NCI-H1105 treated with DMSO at 0.1 percent for 48 hours (cell line): ENCODE data around the gene SPTAN1.
"Not testable (repeated sequence)": the region's sequence is repeated elsewhere in the genome, so short reads cannot be mapped to it uniquely, and the experiment has no call there.

Source experiments
- DNase-seq: peaks from one replicate; lab custom pipeline; 2025; lab: John Stamatoyannopoulos, UW

Gene SPTAN1

DNA sequence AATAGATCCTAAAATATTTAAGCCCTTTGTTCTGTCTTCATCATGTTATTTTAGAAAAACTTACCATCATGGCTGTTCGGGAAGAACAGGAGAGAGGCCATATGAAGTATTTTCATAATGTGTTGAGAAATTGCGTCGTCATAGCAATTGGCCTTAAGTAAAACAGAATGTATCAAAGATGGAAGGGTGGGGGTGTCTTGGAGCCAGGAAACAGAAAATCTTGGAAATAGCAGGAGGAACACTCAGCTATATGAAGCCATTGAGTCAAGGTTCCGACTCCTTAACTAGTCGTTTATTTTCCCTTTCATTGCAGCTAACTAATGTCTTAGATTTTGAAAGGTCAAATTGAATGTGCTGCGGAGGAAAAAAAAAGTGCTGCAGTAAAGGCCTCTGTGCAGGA lies 1.3 kb downstream of the SPTAN1 start:
- no peak for DNase-seq

DNA sequence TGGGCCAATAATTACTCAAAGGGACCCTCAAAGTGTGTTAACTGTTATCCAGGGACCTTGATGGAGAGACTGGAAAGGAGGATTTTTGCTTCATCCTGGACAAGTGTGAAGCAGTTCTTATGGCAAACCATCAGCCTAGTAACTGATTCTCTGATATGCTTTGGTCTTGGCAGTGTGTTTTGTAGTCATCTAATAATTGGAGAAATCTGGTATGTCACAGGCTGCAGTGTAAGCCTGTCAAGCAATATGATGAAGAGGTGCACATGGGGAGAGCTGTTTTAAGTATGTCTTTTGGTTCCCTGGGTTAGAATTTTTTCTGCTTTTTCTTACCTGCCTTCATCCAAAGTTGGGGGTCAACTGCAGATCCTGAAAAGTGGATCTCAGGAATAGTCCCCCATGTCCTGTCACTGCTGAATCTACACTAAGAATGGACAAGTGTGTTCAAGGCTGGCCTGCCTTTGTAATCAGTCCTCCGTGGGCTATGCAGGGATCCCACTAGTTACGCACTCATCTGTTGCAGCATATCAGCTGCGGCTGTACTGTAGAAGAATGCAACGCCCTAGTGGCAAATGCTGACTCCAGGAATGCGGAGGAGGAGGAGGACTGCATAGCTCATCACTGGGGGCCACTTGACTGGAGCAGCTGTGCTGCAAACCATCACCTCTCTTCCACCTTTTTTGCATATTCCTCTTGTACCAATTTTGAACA lies 1.9 kb downstream of the SPTAN1 start:
- DNase-seq, result no peak

DNA sequence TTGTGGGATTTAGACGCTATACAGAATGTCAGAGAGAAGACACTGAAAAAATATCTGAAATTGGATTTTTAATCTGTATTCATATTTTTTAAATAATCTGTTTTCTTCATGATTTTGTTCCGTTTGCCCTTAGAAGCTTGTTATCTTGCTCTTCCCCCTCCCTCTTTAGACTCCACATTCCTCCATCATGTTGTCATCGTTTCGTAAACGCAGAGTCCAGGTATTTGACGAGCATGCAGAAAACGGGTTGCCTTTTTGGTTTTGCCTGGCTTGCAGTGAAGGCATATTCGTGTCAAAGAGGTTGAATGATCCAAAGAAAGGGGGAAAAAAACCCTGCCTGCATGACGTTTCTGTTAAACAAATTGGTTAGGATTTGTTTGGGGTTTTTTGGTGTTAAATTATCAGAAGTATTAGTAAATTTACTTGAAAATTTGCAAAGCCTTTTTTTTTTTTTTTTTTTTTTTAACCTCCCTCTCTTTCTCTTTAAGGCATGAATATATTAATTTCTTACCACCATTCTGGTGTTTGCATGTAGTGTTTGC lies 2.9 kb downstream of the SPTAN1 start:
- DNase-seq, result no peak

DNA sequence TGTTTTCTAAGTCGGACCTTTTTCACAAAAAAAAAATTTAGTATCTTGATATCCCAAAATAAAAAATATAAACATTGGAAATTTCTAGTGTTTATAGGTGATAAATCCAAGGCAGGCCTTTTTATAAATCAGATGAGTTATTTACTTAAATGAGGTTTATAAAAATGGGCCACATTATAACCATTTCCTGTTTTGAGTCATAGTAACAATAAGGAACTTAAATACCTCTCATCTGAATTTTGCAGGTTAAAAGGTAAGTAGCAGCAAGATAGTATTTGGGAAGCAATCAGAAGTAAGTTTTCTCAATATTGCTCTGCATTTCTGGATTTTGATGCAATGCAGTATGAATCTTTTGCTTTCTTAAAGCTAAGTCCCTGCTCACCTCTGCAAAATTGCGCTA lies 3.9 kb downstream of the SPTAN1 start:
- no peak for DNase-seq

DNA sequence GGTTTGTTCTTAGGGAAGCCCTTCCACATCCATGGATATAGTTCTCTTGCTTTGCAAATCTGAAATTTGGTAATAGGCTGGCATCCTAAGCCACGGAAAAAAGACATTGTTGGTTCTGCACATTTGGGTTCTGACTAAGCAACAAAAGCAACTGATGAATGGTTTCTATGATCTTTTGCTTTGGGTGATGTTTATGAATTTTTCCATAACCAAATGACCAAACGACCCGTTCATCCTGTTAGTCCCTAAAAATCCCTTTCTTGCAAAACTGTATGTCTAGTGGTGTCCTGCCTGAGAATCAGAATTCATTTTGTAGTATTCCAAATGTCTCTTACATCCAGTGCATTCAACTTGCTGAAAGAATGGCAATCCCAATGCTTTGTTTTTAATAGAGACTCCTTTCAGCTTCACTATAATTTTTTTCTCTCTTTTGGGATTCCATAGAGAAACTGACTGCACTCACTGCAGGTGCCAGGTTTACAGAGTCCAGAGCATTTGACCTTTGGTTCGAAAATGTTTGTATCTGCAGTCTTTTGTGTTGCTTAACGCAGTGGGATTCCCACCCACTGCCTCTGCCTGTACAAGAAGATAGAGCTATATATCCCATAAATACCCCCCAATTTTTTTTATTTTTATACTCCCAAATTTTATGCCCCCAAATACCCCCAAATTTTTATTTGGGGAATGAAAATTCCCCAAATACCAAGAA lies 4.7 kb downstream of the SPTAN1 start:
- no peak for DNase-seq

DNA sequence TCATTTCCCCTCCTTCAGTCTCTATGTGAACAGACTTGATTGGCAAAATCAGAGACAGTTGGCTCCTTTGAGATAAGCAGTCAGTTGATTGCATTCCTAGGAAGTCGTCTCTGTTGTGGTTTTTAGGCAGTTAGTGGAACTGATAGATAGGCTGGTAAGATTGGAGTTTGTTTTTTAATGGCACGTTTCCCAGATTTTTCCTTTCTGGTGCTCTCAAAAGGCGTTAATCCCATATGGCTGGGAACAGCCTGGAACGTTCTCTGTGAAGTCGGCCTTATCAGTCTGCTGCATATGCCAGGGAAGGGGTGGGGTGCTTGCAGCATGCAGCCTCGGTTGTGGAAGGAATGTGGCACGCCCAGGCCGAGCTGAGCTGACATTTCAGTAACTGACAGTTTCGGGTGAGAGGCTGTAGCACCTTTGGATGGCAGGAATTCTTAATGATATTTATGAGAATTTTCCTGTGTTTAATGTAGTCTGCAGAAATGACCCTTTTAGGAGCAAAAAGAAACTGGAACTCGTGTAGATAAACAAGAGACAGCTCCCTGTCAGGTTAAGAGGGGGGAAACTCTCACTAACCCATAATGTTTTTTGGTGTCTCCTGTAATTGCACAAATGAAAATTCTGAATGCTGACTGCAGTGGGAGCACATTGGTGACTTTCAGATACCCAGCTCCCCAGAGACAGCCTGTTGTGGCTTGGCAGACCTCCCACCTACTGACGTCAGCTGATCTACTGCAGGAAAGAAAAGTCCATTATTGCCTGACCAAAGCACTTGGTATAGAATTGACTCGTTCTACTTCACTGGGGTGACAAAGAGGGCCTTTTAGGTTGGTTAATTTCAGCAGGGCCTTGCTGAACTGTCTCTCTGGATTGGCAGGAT lies 6.3 kb downstream of the SPTAN1 start:
- peak; percentile 88 for DNase-seq

DNA sequence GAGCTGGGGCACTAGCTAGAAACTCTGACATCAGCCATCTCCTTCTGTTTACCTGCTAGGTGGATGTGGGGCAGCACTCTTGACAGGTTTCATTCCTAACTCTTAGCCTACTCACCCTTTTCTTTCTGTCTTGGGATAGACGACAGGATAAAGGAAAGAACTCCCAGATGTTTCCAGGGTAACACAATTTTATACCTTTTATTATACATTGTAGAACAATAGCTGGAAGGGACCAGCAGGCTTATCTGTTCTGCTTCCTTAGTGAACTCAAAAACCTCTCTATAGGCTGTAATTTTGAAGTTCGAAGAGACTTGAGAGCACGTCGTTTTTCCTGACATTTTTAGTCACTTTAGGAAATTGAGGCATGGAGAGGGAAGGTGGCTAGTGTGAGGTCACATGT lies 13.2 kb downstream of the SPTAN1 start:
- no peak for DNase-seq

DNA sequence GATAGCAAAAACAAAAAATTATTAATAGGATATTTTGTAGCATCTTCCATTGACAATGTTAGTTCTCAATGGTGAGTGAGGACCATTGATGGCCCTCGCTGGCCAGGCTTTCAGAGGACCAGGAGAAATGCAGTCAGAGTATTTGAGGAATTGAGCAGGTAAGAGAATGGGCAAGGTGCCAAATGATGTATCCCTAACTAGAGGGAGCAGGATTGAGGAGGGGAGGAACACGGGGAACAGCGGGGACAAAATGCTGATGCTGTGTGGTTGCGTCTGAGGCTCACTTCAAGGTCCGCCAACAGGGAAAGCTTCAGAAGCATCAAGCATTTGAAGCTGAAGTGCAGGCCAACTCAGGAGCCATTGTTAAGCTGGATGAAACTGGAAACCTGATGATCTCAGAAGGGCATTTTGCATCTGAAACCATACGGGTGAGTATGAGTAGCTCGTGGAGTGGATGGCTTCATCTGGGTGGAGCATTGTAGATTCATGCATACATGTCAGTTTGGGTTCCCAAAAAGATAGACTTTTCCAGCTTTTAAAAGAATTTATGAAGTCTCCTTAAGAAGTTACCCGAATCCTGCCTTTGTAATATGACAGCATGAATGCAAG lies 16.2 kb downstream of the SPTAN1 start:
- no peak for DNase-seq

DNA sequence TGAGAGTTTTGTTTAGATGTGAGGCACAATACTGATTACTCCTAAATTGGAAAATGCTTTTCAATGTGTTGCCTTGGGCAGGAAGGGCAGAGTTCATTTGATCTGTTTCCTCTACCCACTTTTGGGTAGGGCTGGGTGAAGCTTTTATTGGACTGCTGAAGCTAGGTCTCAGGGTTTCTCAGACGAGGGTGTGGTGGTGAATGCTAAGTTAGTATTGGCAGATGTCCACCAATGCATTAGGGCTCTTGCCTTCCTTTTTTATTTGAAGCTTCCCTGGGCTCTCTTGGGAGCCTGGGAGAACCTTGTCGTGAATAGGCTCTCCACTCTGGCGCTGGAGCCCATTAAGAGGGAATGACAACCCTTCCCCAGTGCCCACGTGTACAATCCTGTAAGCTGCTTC lies 23.1 kb downstream of the SPTAN1 start:
- peak; percentile 2 for DNase-seq

DNA sequence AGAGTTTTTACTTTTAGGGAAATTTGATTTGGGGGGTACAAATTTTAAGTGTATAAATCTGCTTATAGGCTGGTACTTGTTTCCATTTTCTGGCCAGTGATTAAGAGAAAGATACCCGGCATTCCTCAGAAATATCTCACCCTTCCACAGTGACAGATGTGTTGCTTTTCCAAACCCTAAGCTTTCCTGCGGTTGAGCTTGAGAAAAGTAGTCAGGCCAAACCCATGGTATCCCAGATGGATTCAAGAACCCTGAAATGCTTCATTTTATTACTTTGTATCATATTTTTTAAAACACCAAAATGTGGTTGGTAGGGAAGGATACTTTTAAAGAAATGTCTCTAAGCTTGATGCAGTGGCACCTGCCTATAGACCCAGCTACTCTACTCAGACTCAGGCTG lies 23.5 kb downstream of the SPTAN1 start:
- no peak for DNase-seq

DNA sequence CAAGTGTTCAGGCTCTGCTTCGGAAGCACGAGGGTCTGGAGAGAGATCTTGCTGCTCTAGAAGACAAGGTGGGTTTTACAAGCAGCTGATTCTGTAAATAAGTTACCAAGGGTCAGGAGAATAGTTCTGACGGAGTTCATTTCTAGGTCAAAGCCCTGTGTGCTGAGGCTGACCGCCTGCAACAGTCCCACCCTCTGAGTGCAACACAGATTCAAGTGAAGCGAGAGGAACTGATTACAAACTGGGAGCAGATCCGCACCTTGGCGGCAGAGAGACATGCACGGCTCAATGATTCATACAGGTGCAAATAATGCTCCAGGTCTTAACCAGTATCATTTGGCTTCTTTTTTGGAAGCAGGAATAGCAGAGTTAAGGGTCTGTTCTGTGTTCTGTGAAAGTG lies 24.8 kb downstream of the SPTAN1 start:
- DNase-seq, result no peak

DNA sequence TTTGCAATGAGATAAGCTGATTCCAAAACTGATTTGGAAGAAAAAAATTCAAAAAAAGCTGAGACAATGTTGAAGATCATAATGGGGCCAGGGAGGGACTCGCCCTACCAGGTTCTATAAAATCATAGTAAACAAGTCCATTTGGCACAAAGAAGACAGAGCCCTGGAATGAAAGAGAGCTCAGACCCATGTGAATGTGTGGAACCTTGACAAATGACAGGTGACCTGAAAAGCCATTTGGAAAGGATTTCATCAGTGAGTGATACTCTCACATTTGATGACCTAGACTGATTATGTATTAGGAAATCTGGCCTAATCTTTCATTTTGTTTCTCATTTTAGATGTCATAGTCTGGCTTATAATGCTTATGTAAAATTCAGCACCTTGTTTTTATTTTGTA lies 26.8 kb downstream of the SPTAN1 start:
- no peak for DNase-seq

DNA sequence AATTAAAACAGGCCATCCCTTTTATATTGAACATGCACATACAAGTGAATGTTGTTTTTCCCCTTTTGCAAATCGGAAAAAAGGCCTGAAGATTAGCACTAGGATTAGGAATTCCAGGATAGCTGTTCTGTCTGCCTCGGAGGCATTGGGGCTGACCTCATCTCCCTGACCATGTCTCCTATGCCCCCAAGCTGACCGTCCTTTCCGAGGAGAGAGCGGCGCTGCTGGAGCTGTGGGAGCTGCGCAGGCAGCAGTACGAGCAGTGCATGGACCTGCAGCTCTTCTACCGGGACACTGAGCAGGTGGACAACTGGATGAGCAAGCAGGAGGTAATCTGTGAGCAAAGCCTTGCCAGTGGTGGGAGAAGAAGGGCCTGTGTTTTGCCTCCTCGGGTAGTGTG lies 28.3 kb downstream of the SPTAN1 start:
- DNase-seq, result no peak

DNA sequence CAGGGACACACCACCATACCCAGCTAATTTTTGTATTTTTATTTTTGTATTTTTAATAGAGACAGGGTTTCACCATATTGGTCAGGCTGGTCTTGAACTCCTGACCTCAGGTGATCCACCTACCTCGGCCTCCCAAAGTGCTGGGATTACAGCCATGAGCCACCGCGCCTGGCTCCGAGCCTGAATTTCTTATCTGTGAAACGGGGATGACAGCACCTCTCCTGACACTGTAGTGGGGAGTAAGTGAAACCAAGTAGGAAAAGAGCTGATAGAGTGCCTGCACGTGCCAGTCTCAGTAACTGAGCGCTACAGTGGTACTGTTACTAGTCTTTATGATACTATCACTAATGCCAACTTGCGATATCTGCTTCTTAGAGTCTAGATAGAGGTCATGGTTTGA lies 32.8 kb downstream of the SPTAN1 start:
- DNase-seq, result not testable (repeated sequence)

DNA sequence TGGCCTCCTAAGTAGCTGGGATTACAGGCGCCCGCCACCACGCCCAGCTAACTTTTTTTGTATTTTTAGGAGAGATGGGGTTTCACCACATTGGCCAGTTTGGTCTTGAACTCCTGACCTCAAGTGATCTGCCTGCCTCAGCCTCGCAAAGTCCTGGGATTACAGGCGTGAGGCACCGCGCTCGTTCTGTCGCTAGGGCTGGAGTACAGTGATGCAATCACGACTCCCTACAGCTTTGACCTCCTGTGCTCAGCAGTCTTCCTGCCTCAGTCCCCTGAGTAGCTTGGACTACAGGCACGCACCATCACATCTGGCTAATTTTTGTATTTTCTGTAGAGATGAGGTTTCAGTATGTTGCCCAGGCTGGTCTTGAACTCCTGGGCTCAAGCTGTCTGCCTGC lies 34.5 kb downstream of the SPTAN1 start:
- not testable (repeated sequence) for DNase-seq

DNA sequence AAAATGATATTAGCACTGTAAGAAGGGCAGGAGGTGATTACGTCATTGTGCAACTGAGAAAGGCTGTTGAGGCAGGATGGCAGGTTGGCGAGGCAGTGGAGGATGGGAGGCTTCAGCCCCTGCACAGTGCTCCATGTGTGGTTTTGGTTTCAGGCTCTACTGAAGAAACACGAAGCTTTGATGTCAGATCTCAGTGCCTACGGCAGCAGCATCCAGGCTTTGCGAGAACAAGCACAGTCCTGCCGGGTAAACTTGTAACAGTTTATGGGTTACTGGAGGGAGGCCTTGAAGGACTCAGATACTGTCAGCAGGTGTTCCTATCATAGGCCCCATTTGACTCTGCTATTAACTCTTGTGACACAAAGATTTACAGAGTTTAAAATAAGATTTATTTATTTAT lies 35.1 kb downstream of the SPTAN1 start:
- DNase-seq, result no peak

DNA sequence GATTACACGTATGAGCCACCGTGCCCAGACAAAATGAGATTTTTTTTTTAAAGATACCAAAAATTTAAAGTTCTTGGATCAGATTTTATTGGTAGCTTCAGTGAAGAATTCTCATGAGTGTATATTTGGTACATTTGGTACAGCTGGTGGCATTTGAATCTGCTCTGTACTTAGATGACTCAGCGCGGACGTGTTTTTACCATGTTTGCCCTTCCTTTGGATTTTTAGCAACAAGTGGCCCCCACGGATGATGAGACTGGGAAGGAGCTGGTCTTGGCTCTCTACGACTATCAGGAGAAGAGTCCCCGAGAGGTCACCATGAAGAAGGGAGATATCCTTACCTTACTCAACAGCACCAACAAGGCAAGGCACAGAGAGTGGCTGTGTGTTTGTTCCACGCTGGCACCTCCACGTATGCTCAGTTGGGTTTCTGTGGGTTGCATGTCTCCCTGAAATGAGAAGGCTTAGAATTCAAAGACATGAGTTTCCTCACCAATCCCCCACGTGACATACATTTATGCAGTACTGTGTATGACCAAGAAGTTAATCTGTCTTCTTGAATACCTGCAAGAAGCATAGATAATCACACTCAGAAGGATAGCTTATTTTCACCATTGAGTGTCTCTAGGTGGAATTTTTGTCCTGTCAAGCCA lies 36.3 kb downstream of the SPTAN1 start:
- no peak for DNase-seq

DNA sequence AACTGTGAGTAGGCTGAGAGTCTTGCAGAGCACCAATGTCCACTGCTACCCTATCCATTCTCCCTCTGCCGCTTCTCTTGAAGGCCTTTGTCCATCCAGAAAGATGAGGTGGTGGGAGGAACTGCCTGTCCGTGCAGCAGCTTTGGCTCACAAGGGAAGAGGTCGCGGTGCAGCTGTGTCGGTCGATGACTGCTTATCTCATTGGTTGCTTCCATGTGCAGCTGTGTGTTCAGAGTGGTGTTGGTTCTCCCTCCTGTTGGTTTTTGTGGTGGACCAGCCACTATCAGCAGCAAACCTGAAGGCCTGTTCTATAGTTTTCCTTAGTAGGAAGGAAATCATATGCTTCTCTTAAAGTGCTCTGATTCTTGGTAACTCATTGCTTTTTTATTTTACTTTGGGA lies 40.7 kb downstream of the SPTAN1 start:
- DNase-seq, result no peak

DNA sequence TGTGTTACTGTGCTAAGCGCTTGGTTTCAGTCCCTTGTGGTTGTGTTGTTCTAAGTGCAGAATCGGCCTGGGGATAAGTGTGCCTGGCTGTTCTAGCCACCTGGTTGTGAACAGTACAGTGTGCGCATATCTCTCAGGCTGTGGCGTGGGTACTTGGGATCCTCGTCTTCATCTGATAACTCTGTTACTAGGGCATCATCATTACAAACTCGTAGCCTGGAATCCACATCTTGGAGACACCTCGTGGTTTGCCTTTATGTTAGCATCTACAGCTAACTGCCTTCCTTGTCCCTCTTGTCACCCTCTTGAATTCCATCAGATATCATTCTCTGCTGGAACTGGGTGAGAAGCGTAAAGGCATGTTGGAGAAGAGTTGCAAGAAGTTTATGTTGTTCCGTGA lies 41.5 kb downstream of the SPTAN1 start:
- no peak for DNase-seq

DNA sequence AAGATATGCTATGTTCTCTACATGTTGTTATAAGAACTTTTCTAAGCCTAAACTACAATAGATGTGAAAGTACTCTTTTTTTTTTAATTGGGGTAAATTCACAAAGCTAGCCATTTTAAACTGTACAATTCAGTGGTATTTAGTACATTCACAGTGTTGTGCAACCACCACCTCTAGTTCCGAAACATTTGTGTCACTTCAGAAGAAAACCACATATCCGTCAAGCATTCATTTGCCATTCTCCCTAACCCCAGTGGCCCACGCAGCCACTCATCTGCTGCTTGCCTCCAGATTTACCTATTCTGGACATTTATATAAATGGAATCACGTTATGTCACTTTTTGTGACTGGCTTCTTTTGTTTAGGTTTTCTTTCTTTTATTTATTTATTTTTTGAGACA lies 43.1 kb downstream of the SPTAN1 start:
- DNase-seq, result no peak

DNA sequence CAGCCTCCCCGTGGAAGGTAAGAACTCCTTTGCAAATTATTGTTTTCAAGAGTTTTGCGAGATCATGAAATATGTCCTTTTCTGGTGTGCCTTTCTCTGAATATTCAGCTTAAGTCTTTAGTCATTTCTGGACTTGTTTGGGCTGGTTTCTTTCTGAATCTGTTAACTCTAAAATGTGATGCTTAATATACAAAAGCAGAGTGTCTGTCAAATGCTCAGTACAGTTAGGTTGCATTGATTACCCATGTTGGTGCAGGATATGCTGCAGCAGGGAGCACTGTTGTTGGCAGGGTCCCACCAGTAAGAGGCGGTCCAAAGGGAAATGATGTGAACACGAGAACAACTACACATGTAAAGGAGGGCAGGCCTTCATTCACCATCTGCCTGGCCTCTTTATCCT lies 47.7 kb downstream of the SPTAN1 start:
- DNase-seq, result no peak

DNA sequence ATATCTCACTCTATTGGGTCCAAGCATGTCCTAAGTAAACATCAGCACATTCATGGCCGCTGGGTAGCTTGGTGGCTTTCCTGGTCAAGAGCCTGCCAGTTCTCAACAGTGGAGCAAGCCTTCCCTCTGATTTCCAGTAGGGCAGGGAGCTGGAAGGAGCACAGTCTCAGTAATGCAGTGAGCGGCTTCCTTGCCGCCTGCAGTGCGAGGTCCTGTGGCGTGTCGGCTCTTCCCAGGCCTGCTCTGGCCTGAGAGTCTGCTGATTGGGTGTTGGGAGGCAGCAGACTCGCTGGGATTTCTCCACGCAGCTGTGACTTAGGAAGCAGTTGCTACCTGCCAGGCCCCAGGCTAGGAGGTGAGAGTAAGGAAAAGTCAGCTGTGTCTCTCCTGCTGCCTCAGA lies 51.3 kb downstream of the SPTAN1 start:
- DNase-seq, result no peak
